HG03025 (cell line): ENCODE results near the gene FAAP100.
"Not testable (repeated sequence)": the region's sequence is repeated elsewhere in the genome, so short reads cannot be mapped to it uniquely, and the experiment has no call there.

Experiments
- ATAC-seq: cut with Tn5 transposase; IDR thresholded peaks from one replicate; pipeline ENCODE4 v1.9.1; 2021; ENCODE audit warnings: mild to moderate bottlenecking, moderate library complexity; ENCODE audit not compliant: unreplicated experiment, low FRiP score

The FAAP100 gene

DNA sequence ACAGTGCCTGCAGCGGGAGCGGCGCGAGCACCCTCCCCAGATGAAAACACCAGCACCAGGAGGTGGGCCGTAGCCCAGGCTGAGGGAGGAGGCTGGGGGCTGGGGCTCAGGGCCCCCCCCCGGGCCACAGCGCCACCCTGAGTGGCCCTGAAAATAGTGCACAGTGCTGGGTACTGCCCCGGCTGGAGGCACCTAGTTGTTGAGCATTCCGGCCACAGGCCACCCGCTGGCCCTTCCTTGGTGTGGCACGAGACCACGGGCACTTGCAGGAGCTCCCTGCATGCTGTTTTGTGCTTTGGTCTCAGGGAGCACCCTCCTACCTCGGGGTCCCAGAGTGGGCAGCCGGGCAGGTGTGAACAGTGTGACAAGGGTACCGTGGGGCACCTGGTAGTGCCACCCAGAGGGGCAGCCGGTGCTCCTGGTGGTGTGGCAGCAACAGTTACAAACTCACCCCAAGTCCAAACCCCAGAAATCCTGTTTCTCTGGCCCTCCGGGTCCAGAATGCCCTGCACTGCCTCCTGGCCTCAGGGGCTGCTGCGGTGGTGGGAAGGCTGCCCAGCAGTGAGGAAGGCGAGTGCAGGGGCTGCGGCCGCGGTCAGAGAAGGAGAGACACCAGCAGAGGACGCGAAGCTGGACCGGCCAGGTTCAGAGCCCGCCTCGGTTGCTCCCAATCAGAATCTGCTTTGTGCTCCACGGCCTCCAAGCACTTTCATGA lies 12.0 kb downstream of the FAAP100 start:
- ATAC-seq = no peak

DNA sequence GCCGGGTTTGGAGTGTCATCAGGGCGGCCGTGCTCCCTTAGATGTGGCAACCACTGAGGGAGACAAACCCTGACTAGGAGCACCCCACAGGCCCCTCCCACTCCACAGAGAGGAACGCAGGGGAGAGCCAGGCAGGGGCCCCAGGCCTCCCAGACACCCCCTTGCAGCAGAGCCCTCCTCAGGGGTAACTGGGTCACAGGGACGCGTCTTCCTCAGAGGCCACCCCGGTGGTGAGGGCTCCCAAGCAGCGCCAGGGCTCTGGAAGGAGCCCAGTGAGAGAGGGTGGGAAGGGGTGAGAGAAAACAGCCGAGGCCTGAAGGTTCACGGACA lies 12.6 kb downstream of the FAAP100 start:
- ATAC-seq = no peak

- no peak for ATAC-seq
These were observed 13.2 kb downstream of the FAAP100 start for GRCh38 chr17:81538651-81539570.

DNA sequence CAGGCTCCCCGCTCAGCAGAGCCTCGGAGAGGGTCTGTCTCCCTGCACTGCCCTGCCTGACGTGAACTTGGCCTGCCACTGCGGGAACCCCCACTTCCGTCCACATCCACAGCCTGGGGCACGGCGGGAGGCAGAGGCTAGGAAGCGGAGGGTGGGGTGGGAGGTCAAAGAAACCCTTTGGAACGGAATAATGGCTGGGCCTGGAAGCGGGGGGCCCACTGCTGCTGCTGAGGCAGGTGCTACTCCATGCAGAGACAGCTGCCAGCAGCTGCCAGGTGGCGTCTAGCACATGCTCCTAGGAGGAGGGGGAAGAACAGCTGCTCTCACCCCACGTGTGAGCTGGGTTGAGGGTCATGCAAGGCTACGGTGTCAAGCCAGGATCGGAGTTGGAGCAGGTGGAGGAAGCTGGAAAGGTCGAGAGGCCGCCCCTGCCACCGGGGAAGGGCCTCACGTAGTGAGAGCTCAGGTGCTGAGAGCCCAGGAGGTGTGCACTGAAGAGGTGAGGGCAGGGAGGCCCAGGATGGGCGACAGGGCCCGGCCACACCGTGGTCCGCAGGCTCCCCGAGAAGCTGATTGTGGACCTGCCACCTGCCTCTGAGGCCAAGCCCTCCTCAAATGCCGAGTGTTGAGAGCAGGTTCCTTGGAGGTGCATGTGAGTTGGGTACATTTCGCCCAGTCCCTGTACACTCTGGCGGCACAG lies 14.1 kb downstream of the FAAP100 start:
- ATAC-seq = no peak

- ATAC-seq = no peak
These were observed 14.8 kb downstream of the FAAP100 start for GRCh38 chr17:81537343-81537855.

DNA sequence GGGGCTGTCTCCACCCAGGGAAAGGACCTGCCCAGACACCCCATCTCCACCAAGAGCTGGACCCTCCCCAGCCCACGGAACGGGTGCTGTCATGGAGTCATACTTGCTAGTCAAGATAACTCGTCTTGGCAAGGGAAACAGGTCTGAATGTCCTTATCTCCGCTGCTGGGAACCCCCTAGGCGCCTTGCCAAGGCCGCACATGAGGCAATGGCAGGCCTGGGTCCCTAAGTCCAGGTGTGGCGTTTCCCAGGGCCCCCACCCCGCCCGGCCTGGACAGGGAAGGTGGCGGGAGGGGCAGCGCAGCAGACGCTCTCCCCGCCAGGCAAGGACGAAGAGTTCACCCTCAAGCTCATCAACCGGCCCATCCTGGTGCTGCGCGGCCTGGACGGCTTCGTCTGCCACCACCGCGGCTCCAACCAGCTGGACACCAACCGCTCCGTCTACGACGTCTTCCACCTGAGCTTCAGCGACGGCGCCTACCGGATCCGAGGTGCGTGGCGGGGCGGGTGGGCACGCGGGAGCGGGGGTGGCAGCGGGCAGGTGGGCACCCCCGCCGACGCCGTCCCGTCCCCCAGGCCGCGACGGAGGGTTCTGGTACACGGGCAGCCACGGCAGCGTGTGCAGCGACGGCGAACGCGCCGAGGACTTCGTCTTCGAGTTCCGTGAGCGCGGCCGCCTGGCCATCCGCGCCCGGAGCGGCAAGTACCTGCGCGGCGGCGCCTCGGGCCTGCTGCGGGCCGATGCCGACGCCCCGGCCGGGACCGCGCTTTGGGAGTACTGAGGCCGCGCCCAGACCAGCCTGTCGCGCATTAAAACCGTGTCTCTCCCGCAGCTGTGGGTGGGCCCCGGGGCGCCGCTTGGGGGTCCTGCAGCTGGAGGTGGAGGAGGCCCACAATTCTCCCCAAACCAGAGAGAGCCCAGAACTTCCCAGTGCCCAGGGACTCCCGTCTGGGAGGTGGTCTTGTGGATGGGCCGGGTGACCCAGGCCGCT lies 15.6 kb downstream of the FAAP100 start:
- no peak for ATAC-seq

DNA sequence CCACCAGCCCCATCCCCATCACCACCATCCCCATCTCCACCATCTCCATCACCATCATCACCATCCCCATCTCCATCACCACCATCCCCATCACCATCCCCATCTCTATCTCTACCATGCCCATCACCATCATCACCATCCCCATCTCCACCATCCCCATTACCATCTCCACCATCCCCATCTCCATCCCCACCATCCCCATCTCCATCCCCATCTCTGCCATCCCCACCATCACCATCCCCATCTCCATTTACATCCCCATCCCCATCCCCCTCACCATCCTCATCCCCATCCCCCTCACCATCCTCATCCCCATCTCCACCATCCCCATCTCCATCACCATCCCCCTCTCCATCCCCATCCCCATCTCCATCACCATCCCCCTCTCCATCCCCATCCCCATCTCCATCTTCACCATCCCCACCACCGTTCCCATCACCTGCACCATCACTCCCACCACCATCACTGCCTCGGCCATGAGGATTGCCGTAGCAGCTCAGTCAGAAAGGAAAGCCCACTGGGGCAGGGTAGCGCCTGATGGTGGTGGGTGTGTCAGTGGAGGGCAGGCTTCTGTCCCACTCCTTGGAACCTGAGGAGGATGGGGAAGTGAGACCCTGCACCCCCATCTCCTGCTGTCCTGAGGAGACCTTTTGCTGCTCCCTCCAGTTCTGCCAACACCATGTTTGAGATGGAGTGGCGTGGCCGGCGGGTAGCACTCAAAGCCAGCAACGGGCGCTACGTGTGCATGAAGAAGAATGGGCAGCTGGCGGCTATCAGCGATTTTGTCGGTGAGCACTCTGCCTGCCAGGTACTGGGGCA lies 16.5 kb downstream of the FAAP100 start:
- ATAC-seq = no peak

DNA sequence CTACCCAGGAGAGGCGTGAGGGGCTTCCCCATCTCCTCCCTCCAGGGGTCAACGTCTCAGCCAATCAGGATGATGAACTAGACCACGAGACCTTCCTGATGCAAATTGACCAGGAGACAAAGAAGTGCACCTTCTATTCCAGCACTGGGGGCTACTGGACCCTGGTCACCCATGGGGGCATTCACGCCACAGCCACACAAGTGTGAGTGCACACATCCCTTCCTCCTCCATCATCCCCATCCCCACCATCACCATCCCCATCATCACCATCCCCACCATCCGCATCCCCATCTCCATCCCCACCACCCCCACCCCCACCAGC lies 17.2 kb downstream of the FAAP100 start:
- ATAC-seq = no peak

- no peak for ATAC-seq
These were observed 17.8 kb downstream of the FAAP100 start for GRCh38 chr17:81534157-81535006.

- no peak for ATAC-seq
These were observed 18.6 kb downstream of the FAAP100 start for GRCh38 chr17:81533339-81534141.

- ATAC-seq = no peak
These were observed 19.5 kb downstream of the FAAP100 start for GRCh38 chr17:81532490-81533287.

DNA sequence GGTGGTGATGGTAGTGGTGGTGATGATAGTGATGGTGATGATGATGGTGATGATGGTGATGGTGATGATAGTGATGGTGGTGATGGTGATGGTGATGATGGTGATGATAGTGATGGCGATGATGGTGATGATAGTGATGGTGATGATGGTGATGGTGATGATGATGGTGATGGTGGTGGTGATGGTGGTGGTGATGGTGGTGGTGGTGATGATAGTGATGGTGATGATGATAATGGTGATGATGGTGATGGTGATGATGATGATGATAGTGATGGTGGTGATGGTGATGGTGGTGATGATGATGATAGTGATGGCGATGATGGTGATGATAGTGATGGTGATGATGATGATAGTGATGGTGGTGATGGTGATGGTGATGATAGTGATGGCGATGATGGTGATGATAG lies 20.2 kb downstream of the FAAP100 start:
- ATAC-seq = not testable (repeated sequence)

- not testable (repeated sequence) for ATAC-seq
These were observed 21.1 kb downstream of the FAAP100 start for GRCh38 chr17:81531013-81531412.

- ATAC-seq = no peak
These were observed 22.7 kb downstream of the FAAP100 start for GRCh38 chr17:81529437-81529803.

GRCh38 chr17:81528651-81529436 lies 23.3 kb downstream of the FAAP100 start:
- ATAC-seq = no peak

GRCh38 chr17:81528384-81528650 lies 23.8 kb downstream of the FAAP100 start:
- ATAC-seq = no peak
